HepG2 (cell line): ENCODE measurements around the gene PTTG1. TPM values are rescaled to one million over a fixed set of nuclear protein-coding genes. Genes with fewer than 3 reads are reported as not detected.

ENCODE experiments used
- HDAC2 ChIP-seq: sonication (generic); formaldehyde crosslinking; IDR thresholded peaks from 2 replicates; pipeline ENCODE4 v1.4.0; 2020; ENCODE audit warnings: missing genetic modification reagents
- KDM2A ChIP-seq: sonication (generic); formaldehyde crosslinking; IDR thresholded peaks from 2 replicates; pipeline ENCODE4 v1.4.0; 2020; ENCODE audit warnings: low read depth, missing genetic modification reagents, borderline replicate concordance
- MED8 ChIP-seq: sonication (generic); formaldehyde crosslinking; IDR thresholded peaks from 2 replicates; pipeline ENCODE4 v1.8.1; 2023; ENCODE audit warnings: mild to moderate bottlenecking, missing genetic modification reagents; ENCODE audit not compliant: insufficient replicate concordance
- PATZ1 ChIP-seq: sonication (generic); formaldehyde crosslinking; IDR thresholded peaks from 2 replicates; pipeline ENCODE4 v1.4.0; 2020; ENCODE audit warnings: missing genetic modification reagents
- SMC3 ChIP-seq: IDR thresholded peaks from 2 replicates; pipeline ENCODE4 v1.6.1; 2011; ENCODE audit warnings: low read length, improper control_type of control experiment
- SOX13 ChIP-seq, 3 experiments: fragments of 450-650 bp in 1 of 3; sonication (generic) in 1 of 3; formaldehyde crosslinking in 1 of 3; IDR thresholded peaks in 2 of 3; conservative IDR thresholded peaks in 1 of 3; 2 replicates each; pipeline versions ENCODE4 v1.5.0 to v1.6.1; 2016 to 2020; ENCODE audit warnings: antibody characterized with exemption in 1 of 3, mild to moderate bottlenecking in 1 of 3, missing compliant biosample characterization in 1 of 3, missing genetic modification reagents in 1 of 3, moderate library complexity in 1 of 3
- TEAD3 ChIP-seq: optimal IDR thresholded peaks from 2 replicates; pipeline ENCODE3; 2016; ENCODE audit warnings: borderline replicate concordance
- THRA ChIP-seq: sonication (generic); formaldehyde crosslinking; IDR thresholded peaks from 2 replicates; pipeline ENCODE4 v1.4.0; 2020; ENCODE audit warnings: missing genetic modification reagents, borderline replicate concordance
- TOPORS ChIP-seq: sonication (generic); formaldehyde crosslinking; IDR thresholded peaks from 2 replicates; pipeline ENCODE4 v1.8.0; 2023; ENCODE audit warnings: mild to moderate bottlenecking, missing genetic modification reagents
- polyA plus RNA-seq, 8 experiments: library from polyadenylated mRNA; depleted of rRNA in 3 of 8; stranded (reverse) in 7 of 8; unstranded in 1 of 8; fragments of >200 nt; fragmentation: Illumina TruSeq in 4 of 8; extraction: Trizol in 4 of 8; gene quantifications; 2 replicates each; pipeline versions ENCODE4 v1.2.1 to v1.2.3, GENCODE V29; 2011 to 2016; ENCODE audit warnings: low read depth in 4 of 8, missing spikeins in 1 of 8, mixed read lengths in 1 of 8; ENCODE audit not compliant: insufficient read depth in 1 of 8
- total RNA-seq, 5 experiments: library from RNA; depleted of rRNA; stranded (reverse); fragments of >200 nt; fragmentation: Illumina TruSeq; extraction: Trizol; gene quantifications; 2 replicates each; pipeline ENCODE4 v1.2.3, GENCODE V29; 2016; ENCODE audit warnings: low read depth in 1 of 5

Gene PTTG1
- total and polyA plus RNA-seq, 2 of the 13 experiments (the other 11 are each of a cell fraction or from before 2014, with no cell fraction given) = 102 to 161 TPM

- TF ChIP-seq KDM2A (CRISPR knock-in tag) (peak; percentile 70; the same call in 1 of the 2 replicates), TOPORS (CRISPR knock-in tag) (no peak), HDAC2 (CRISPR knock-in tag) (no peak), SMC3 (peak; percentile 83), SOX13 (IDR thresholded peaks at IDR 0.05) (no peak), SOX13 (CRISPR knock-in tag; conservative IDR thresholded peaks at IDR 0.05 in 1 of 2, IDR thresholded peaks at IDR 0.05 in 1 of 2) (peak in 1 of 2 experiments; percentile 47; a peak in 2 of 4 replicates), TEAD3 (CRISPR knock-in tag) (peak; percentile 80), THRA (CRISPR knock-in tag) (0 out of 2 replicates have a peak, but pooled peaks have one; percentile 23), PATZ1 (CRISPR knock-in tag) (peak; percentile 13; the same call in 1 of the 2 replicates), MED8 (CRISPR knock-in tag) (no peak)
Measured at GRCh38 chr5:160439205-160439600, 17.5 kb downstream of the PTTG1 start (continued).
